Smooth muscle cell (in vitro differentiated cells): ENCODE data around the gene FEZF2. TPM values are rescaled to one million over a fixed set of nuclear protein-coding genes. Genes with fewer than 3 reads are reported as not detected.

Experiments
- DNase-seq: peaks from one replicate; lab custom pipeline; 2025; ENCODE audit not compliant: unreplicated experiment; lab: John Stamatoyannopoulos, UW
- H2AFZ ChIP-seq: fragments of 200-600 bp; sonication (generic); 2 replicates; pipeline ENCODE4 v1.6.0; 2016; ENCODE audit warnings: antibody characterized with exemption, low read depth, mild to moderate bottlenecking
- H3F3A ChIP-seq: fragments of 200-600 bp; sonication (generic); 2 replicates; pipeline ENCODE4 v1.6.0; 2017; ENCODE audit warnings: antibody characterized with exemption, low read depth
- H3K27ac ChIP-seq: fragments of 200-600 bp; sonication (generic); 2 replicates; pipeline ENCODE4 v1.5.1; 2016; ENCODE audit warnings: low read depth, mild to moderate bottlenecking
- H3K27me3 ChIP-seq: fragments of 200-600 bp; sonication (generic); 2 replicates; pipeline ENCODE4 v1.6.1; 2016; ENCODE audit warnings: low read depth, mild to moderate bottlenecking
- H3K36me3 ChIP-seq: fragments of 200-600 bp; sonication (generic); 2 replicates; pipeline ENCODE4 v1.5.1; 2016; ENCODE audit warnings: low read depth
- H3K4me1 ChIP-seq: fragments of 200-600 bp; sonication (generic); 2 replicates; pipeline ENCODE4 v1.5.1; 2016; ENCODE audit warnings: low read depth
- H3K4me2 ChIP-seq: fragments of 200-600 bp; sonication (generic); 2 replicates; pipeline ENCODE4 v1.6.0; 2016; ENCODE audit warnings: mild to moderate bottlenecking
- H3K4me3 ChIP-seq: fragments of 200-600 bp; sonication (generic); 2 replicates; pipeline ENCODE4 v1.5.1; 2016; ENCODE audit warnings: mild to moderate bottlenecking
- H3K79me2 ChIP-seq: fragments of 200-600 bp; sonication (generic); 2 replicates; pipeline ENCODE4 v1.6.0; 2016; ENCODE audit warnings: low read depth, mild to moderate bottlenecking
- H3K9ac ChIP-seq: fragments of 200-600 bp; sonication (generic); 2 replicates; pipeline ENCODE4 v1.6.0; 2016; ENCODE audit warnings: low read depth
- H3K9me3 ChIP-seq: fragments of 200-600 bp; sonication (generic); replicated peaks from 2 replicates; pipeline ENCODE4 v1.5.1; 2016; ENCODE audit warnings: low read depth
- H4K20me1 ChIP-seq: fragments of 200-600 bp; sonication (generic); 2 replicates; pipeline ENCODE4 v1.6.0; 2016; ENCODE audit warnings: low read depth
- WGBS: methylation state at CpG from one replicate; pipeline ENCODE4 v1.1.7; 2016; ENCODE audit warnings: low lambda C conversion rate; 5-methylcytosine and 5-hydroxymethylcytosine counted together
- polyA plus RNA-seq: library from polyadenylated mRNA; unstranded; fragments of >200 nt; fragmentation: Nextera tagmentation; extraction: Ambion mirVana; gene quantifications from 2 replicates; pipeline ENCODE4 v1.2.1, GENCODE V29; 2016
- total RNA-seq: library from RNA; depleted of rRNA; stranded (reverse); fragments of >200 nt; gene quantifications from 2 replicates; pipeline ENCODE4 v1.2.3, GENCODE V29; 2014
- TF ChIP-seq, protein P1 (sequence below): fragments of 200-600 bp; sonication (generic); IDR thresholded peaks from 2 replicates; pipeline ENCODE4 v1.5.1; 2017; ENCODE audit warnings: borderline replicate concordance, mild to moderate bottlenecking, antibody characterized with exemption; ENCODE audit not compliant: insufficient read depth, poor library complexity, severe bottlenecking

Gene FEZF2
- total and polyA plus RNA-seq, 2 experiments from 2014 or later, result not detected

DNA sequence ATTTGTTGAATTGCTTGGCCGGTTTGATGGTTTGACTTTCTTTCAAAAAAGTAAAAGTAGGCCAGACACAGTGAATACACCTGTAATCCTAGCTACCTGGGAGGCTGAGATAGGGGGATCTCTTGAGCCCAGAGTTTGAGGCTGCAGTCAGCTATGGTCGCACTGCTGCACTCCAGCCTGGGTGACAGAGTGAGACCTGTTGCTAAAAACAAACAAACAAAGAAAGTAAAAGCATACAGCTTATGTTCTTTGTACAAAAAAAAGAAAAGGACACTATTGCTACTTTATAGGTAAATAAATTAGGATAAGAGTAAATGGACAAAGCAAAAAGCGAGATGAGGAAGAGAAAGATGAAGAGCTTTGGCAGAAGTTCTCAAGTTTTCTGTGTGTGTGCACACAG, 13.9 kb upstream of the FEZF2 start:
- TF ChIP-seq, protein P1, sequence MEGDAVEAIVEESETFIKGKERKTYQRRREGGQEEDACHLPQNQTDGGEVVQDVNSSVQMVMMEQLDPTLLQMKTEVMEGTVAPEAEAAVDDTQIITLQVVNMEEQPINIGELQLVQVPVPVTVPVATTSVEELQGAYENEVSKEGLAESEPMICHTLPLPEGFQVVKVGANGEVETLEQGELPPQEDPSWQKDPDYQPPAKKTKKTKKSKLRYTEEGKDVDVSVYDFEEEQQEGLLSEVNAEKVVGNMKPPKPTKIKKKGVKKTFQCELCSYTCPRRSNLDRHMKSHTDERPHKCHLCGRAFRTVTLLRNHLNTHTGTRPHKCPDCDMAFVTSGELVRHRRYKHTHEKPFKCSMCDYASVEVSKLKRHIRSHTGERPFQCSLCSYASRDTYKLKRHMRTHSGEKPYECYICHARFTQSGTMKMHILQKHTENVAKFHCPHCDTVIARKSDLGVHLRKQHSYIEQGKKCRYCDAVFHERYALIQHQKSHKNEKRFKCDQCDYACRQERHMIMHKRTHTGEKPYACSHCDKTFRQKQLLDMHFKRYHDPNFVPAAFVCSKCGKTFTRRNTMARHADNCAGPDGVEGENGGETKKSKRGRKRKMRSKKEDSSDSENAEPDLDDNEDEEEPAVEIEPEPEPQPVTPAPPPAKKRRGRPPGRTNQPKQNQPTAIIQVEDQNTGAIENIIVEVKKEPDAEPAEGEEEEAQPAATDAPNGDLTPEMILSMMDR, result no peak
- WGBS, result 89% methylated on average over 3 of the region's 3 CpGs
- no peaks in the 10 kb centered on the region for H3K4me1 ChIP-seq
- H3K79me2 ChIP-seq, result no peaks in the 10 kb centered on the region
- no peaks in the 10 kb centered on the region for H3K9me3 ChIP-seq
- H3K27ac ChIP-seq, result no peak overlapping the region
- H4K20me1 ChIP-seq, result no peaks in the 10 kb centered on the region
- no peak overlapping the region for H3K9ac ChIP-seq
- H3K27me3 ChIP-seq, result peaks cover 77% of the 10 kb centered on the region
- H3F3A ChIP-seq, result no peaks in the 10 kb centered on the region
- no peaks in the 10 kb centered on the region for H3K36me3 ChIP-seq
- no peak overlapping the region for H3K4me3 ChIP-seq
- no peak overlapping the region for H2AFZ ChIP-seq
- H3K4me2 ChIP-seq, result no peak overlapping the region
- DNase-seq, result no peak

DNA sequence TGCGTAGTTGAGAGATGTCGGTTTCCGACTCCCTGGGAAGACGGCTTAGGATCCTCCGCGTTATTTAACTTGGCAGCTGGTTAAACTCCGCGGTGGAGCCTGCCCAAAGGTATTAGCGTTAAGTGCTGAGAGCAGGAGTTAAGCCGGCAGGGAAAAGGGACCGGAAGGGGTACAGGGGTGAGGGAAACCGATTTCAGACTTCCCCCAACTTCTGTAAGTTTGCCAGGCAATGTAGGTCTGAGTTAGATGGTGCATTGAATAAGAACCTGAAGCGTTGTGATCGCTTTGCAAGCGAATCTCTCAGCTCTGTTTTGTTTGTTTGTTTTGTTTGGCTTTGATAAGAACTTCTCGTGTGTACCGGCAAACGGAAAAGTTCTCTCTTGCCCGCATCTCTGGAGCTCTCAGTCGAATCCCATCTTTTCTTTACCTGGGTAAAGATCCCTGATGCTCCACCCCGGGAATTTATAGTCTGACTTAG, 6.0 kb upstream of the FEZF2 start:
- Histone ChIP-seq H3K79me2 (no peaks in the 10 kb centered on the region), H3F3A (no peaks in the 10 kb centered on the region), H3K36me3 (no peaks in the 10 kb centered on the region), H3K4me3 (no peak overlapping the region), H2AFZ (no peak overlapping the region), H3K27ac (no peak overlapping the region), H3K27me3 (peaks cover 90% of the 10 kb centered on the region), H4K20me1 (no peaks in the 10 kb centered on the region), H3K9ac (no peak overlapping the region), H3K4me1 (peaks cover 42% of the 10 kb centered on the region), H3K4me2 (no peak overlapping the region), H3K9me3 (no peaks in the 10 kb centered on the region)
- WGBS, result 4% methylated on average over 21 of the region's 21 CpGs
- no peak for DNase-seq
- TF ChIP-seq, protein P1, result no peak

DNA sequence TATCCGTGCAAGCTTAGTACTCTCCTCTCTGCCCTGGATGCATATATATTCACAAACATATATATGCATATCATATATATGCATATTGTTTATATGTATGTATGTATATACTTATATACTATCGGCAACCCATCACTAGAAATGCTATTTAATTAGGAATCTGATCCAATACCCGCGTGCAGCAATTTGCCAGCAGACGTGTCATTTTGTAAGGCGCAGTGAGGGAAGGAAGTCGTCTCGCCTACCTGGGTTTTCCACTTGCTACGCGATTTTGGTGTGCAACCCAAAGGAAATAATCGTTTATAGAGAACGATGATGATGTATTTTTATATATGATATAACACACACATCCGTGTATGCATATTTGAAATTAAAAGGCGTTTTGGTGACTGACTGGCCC, 5.6 kb upstream of the FEZF2 start:
- Histone ChIP-seq H4K20me1 (no peaks in the 10 kb centered on the region), H3K36me3 (no peaks in the 10 kb centered on the region), H2AFZ (no peak overlapping the region), H3K4me1 (peaks cover 46% of the 10 kb centered on the region), H3K27ac (no peak overlapping the region), H3K9me3 (no peaks in the 10 kb centered on the region), H3K9ac (no peak overlapping the region), H3K4me3 (no peak overlapping the region), H3F3A (no peaks in the 10 kb centered on the region), H3K27me3 (peaks cover 94% of the 10 kb centered on the region), H3K79me2 (no peaks in the 10 kb centered on the region), H3K4me2 (no peak overlapping the region)
- 8% methylated on average over 14 of the region's 14 CpGs for WGBS
- DNase-seq, result no peak
- TF ChIP-seq, protein P1, result no peak

DNA sequence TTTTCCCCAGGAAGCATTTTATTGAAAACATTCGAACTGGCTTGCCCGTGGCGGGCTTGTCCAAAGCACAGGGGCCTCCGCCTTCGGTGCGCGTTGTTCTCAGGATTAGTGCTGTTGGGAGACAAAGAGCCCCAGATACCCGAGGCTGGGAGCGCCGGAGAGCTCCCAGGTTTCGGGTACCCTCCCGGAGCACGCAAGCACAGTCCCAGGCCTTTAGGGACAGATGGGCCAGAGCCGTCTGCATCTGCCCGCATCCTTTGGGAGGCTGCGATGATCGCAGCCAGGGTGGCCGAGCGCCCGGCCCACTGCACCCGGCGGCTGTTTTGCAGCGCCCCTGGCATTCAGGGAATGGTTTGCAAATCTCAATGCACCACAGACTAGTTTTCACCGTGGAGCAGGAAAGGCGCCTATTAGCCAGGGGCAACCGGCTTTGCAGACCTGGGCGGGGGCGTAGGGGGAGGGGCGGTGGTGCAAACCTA, 5.0 kb upstream of the FEZF2 start:
- Histone ChIP-seq H2AFZ (no peak overlapping the region), H3K27ac (no peak overlapping the region), H3K79me2 (no peaks in the 10 kb centered on the region), H4K20me1 (no peaks in the 10 kb centered on the region), H3K4me1 (peaks cover 49% of the 10 kb centered on the region), H3K36me3 (no peaks in the 10 kb centered on the region), H3K9ac (no peak overlapping the region), H3K4me3 (no peak overlapping the region), H3K27me3 (peaks cover 100% of the 10 kb centered on the region), H3F3A (no peaks in the 10 kb centered on the region), H3K9me3 (no peaks in the 10 kb centered on the region), H3K4me2 (peak overlapping the region; percentile 71)
- no peak for DNase-seq
- WGBS, result 2% methylated on average over 25 of the region's 29 CpGs
- TF ChIP-seq, protein P1, result no peak
